Activated gamma-delta T cell (primary cell): ENCODE data around the gene DCAF11.

Experiments used
- DNase-seq: peaks from one replicate; lab custom pipeline; 2025; lab: John Stamatoyannopoulos, UW

Gene DCAF11

GRCh38 chr14:24121210-24121609, 6.6 kb downstream of the DCAF11 start:
- no peak for DNase-seq

GRCh38 chr14:24122416-24122815, 7.8 kb downstream of the DCAF11 start:
- no peak for DNase-seq

DNA sequence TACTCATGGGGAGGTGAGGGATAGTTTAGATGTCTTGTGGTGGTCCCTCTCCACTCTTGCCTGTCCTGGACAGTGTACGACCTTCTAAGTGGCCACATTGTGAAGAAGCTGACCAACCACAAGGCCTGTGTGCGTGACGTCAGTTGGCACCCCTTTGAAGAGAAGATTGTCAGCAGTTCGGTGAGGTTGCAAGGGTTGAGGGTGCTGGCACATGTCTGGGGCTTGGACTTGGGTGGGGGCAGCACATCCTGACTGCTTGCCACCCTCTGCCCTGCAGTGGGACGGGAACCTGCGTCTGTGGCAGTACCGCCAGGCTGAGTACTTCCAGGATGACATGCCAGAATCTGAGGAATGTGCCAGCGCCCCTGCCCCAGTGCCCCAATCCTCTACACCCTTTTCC, 8.3 kb downstream of the DCAF11 start:
- DNase-seq = no peak

DNA sequence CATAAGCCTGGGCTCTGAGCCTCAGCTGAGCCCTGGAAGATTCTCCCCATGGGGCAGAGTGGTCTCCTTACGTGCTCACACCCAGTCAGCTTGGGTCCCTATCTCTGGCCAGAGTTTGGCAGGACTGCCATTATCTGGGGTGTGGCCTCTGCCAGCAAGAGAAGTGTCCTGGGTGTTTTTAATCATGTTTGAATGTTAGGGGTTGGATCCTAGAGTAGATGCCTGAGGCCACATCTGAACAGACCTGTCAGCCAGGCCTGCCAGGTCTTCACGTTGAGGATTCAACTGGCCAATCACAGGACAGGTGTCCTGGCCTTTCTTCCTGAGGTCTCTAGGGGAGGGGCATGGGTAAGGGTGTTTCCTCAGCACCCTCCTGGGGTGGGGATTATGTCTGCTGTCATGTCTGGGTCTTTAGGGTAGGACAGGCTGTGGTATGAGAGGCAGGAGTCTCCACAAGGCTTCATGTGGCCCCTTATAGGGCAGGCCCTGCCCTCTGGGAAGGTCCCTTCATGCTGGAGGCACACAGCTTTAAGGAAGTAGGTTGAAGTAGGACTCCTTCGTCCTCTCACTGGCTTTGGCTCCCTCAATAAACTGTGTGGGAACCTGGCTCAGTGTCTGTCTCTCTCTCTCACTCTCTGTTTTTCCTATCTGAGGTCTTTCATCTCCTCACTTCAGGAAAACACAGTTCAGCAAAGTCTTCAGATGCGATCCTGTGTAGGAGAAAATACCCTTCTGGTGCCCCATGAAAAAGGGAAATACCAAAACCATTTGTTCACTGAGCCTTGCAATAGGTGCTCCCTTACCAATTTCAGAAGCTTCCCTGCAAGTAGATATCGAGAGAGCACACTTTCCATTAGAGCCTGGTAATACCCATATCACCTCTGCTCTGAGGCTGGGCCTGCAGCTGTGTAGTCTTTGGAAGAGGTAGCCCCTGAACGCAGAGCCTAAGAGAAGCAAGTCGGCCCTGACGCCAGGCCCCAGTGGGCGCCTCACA, 9.1 kb downstream of the DCAF11 start:
- DNase-seq = no peak

DNA sequence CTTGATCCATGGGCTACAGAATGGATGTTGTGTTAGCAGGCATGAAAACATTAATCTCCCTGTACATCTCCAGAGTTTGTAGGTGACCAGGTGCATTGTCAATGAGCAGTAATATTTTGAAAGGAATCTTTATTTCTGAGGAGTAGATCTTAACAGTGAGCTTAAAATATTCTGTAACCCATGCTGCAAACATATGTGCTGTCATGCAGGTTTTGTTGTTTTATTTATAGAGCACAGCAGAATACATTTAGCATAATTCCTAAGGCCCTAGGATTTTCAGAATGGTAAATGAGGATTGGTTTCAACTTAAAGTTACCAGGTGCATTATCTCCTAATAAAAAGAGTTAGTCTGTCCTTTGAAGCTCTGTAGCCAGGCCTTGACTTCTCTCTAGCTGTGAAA, 12.4 kb downstream of the DCAF11 start:
- DNase-seq = no peak

- DNase-seq = no peak
These were observed 13.1 kb downstream of the DCAF11 start for GRCh38 chr14:24127673-24128072.

DNA sequence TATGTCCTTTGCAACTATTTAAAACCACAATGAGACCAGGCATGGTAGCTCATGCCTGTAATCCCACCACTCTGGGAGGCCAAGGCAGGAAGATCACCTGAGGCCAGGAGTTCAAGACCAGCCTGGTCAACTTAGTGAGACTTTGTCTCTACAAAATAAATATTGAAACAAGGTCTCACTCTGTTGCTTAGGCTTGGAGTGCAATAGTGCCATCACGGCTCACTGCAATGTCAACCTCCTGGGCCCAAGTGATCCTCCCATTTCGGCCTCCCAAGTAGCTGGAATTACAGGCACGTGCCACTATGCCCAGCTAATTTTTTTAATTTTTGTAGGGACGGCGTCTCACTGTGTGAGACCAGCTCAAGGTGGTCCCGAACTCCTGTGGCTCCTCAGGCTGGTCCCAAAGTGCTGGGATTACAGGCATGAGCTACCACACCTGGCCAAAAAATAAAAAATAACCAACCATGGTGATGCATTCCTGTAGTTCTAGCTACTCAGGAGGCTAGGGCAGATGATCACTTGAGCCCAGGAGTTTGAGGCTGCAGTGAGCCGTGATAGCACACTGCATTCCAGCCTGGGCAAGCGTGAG, 14.9 kb downstream of the DCAF11 start:
- DNase-seq = no peak

- no peak for DNase-seq
These were observed 15.8 kb downstream of the DCAF11 start, which contains the start of gene FITM1 for GRCh38 chr14:24130380-24130716. Gene FITM1 (plus strand): TSS chr14:24130659. CDS start chr14:24131564, 905 bp downstream.

GRCh38 chr14:24130717-24131548, 16.4 kb downstream of the DCAF11 start:
- DNase-seq = no peak

- DNase-seq = no peak
These were observed 17.0 kb downstream of the DCAF11 start for GRCh38 chr14:24131549-24131966.

GRCh38 chr14:24132061-24132685, 17.6 kb downstream of the DCAF11 start:
- no peak for DNase-seq

DNA sequence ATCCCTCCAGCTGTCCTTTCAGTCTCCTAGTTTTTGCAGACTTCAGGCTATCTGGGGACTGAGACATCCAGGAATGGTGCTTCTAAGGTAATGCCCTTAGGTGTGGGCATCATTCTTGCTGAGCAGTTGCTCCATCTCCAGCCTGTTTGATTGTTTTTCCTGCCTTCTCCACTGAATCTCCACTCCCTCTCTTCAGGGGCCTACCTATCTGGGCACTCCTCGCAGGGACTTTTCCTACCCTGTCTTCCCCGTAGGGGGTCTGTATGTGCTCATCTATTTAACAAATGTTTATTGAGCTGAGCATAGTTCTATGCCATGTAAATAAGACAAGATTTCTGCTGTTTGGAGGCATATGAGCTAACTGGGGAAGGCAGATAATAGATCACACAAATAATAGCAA, 18.4 kb downstream of the DCAF11 start:
- DNase-seq = no peak

- no peak for DNase-seq
These were observed 19.2 kb downstream of the DCAF11 start for GRCh38 chr14:24133735-24134134.

- no peak for DNase-seq
These were observed 20.9 kb downstream of the DCAF11 start for GRCh38 chr14:24135584-24135833.

DNA sequence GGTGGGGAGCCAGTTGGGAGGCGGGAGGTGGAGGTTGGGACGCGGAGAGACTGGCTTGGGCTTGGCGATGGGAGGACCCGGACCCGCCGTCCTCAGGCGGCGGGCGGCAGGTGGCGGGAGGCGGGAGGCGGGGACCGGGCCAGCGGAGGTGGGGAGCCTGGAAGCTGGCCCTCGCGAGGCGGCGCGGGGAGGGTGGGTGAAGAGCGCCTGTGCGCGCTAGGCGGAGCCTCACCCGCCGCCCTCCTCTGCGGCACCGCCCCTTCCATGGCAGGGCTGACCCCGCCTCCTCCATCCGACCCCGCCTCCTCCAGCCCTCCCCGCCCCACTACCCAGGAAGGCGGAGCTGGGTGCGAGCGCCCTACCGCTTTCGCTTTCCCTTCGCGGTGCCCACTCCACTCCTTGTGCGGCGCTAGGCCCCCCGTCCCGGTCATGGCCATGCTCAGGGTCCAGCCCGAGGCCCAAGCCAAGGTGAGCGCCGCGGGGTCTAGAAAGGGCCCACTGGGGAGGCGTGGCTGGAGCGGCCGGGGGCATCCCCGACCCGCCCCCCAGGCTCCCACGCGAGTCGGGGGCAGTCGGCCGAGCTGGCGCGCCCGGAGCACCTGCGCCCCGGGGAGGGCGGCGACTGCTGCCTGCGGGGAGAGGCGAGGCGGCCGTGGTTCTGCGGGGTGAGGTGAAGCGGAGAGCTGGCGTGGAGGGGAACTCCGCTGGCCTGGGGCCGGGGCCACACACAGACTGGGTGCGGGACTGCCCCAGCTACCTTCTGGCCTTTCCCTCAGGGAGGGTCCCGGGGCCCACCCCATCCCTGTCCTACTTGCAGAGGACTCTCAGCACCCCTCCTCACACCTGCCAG, 21.5 kb downstream of the DCAF11 start, which contains the start of gene PSME1:
Gene PSME1, plus strand, starts transcription at position 361 of the 850 bp plus-strand sequence. Its CDS starts 69 bp downstream, at position 430.
- DNase-seq = peak; percentile 89

DNA sequence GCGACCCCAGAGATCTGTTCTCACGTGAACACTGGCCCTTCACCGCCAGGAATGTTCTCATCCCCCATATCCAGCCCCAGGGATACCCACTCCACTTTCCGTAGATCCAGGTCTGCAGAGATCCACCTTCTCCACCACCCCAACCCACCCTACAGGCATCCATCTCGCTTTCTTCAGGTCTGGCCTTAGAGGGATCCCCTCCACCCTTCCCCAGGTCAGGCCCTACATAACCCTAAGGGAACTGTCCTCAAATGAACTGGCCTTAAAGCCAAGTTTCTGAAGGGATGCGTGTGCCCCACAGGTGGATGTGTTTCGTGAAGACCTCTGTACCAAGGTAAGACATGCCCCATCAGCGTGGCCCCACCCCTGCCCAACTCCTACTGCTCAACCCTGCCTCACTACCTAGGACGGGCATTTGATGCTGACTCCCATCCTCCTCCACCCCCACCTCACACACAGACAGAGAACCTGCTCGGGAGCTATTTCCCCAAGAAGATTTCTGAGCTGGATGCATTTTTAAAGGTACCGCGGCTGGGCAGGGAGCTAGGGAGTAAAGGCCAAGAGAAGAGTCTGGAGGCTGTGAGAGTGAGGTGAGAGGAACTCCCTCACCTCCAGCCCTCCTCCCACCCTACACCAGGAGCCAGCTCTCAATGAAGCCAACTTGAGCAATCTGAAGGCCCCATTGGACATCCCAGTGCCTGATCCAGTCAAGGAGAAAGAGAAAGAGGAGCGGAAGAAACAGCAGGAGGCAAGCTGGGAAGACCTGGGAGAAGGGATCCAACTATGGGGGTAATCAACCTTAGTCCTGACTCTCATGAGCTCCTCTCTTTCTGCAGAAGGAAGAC, 22.3 kb downstream of the DCAF11 start:
- no peak for DNase-seq

GRCh38 chr14:24137529-24138395, 23.2 kb downstream of the DCAF11 start:
- no peak for DNase-seq

- DNase-seq = no peak
These were observed 24.1 kb downstream of the DCAF11 start for GRCh38 chr14:24138396-24139271.
